HG02763 (cell line): Measurements from ENCODE around the gene CARD14.
"Not testable (repeated sequence)": the region's sequence is repeated elsewhere in the genome, so short reads cannot be mapped to it uniquely, and the experiment has no call there.

Source experiments
- ATAC-seq: cut with Tn5 transposase; IDR thresholded peaks from one replicate; pipeline ENCODE4 v1.9.1; 2021; ENCODE audit warnings: mild to moderate bottlenecking, moderate library complexity; ENCODE audit not compliant: unreplicated experiment

Gene CARD14

DNA sequence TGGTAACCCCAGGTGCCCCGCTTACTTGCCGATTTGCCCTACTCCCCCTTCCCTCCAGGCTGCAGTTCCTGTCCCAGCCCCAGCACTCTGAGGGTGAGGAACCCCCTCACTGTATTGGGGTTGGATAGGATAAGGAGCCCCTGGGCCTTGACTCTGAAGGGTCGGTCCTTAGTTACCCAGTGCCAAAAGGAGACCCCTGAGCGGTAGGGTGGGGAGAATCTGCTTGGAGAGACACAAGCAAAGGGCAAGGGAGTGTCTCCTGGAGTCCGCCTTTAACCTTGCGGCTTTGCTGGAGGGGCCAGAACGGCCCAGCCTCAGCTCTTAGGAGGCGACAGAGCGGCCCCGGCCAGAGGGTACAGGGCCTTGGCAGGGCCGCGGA lies 13.0 kb downstream of the CARD14 start:
- no peak for ATAC-seq

DNA sequence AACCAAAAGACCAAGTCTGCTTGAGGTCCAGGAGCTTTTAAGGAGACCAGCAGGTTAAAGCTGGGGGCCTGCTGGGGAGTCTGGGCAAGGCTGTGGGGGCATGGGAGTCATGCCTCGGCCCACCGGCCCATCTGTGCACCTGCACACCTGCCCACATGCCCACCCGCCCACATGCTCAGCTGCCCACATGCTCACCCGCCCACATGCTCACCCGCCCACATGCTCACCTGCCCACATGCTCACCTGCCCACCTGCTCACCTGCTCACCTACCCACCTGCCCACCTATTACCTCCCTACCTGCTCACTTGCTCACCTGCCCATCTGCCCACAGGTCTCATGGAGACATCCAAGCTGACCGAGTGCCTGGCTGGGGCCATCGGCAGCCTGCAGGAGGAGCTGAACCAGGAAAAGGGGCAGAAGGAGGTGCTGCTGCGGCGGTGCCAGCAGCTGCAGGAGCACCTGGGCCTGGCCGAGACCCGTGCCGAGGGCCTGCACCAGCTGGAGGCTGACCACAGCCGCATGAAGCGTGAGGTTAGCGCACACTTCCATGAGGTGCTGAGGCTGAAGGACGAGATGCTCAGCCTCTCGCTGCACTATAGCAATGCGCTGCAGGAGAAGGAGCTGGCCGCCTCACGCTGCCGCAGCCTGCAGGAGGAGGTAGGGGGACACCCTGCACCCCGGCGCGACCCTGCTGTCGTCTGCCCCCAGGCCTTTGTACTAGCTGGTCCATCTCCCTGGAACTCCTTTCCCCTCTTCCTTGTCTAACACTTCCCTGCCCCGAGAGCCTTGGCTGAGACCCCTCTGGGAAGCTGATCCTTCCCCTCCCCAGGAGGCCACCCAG lies 14.0 kb downstream of the CARD14 start:
- no peak for ATAC-seq

DNA sequence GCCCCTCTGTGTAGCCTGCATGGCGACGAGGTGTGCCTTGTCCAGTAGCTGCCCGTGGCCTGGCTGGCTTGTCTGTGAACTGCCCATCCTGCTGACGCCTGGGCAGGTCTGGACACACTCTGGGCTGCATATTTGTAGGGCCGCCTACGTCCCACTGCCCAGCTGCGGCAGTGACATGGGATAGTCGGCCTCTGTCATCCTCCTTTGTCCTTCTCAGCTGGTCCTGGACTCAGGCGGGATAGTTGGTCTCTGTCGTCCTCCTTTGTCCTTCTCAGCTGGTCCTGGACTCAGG lies 14.5 kb downstream of the CARD14 start:
- no peak for ATAC-seq

DNA sequence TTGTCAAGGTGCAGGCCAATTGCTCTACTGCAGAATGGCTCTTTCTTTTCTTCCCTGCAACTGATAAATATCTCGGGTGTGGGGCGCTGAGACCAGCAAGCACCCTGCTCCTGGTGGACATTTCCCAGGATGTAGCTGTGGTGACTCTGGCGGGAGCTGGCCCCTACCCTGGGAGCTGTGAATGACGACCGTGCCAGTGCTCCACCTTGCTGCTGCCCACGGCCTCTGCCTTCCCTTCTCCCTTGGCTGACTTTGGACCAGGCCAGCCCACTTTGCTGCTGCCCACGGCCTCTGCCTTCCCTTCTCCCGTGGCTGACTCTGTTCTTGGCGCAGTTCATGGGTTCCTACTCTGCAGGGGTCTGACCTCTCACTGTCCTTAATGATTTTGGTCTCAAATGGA lies 16.1 kb downstream of the CARD14 start:
- ATAC-seq: no peak

DNA sequence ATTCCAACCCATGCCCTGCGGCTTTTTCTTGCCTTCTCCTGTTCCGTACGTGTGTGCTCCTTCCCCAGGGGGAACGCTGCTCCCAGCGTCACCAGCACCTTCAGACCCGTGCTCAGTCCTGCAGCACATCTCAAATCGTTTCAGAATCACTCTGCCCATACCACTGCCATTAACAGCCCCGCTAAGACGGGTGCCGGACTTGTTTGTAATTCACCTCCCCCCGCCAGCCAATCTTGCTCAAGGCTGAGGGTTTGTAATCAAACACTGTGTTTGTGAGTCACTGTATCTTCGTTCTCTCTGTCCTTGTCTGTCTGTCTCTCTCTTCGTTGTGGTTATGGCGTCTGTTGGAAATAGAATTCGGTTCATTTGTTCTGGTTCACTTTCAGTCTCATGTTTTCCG lies 17.3 kb downstream of the CARD14 start:
- no peak for ATAC-seq

DNA sequence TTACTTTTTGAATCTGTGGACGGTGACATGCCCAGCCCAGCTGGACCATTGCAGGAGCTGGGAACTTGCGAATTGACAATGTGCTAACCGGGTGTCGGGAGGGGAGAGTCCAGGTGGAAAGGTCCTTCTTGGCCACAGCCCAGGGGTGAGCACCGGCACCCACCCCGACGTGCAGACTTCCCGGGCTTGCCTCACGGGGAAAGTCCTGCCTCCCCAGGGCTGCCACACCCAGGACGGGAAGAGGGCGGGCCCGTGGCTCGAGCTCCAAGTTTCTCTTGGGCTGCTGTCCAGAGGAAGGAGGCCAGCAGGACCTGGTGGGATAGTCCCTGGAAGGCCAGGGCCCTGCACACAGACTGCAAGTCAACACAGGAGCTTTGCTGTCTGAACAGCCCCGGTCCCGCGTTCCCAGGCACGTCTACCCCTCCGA lies 17.7 kb downstream of the CARD14 start:
- no peak for ATAC-seq

DNA sequence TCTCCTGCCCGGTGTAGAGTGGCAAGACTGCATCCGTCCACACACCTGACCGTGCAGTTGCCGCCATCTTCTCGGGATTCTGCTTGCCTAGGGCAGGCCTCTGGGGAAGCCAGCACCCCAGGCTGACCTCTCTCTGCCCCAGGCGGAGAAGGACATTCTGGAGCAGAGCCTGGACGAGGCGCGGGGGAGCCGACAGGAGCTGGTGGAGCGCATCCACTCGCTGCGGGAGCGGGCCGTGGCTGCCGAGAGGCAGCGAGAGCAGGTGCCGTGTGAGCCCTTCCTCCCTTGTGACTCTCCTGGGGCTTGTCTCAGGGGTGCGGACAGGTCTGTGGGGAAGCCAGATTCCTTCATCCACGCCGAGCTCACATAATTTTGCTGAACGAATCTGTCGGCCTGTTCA lies 19.8 kb downstream of the CARD14 start:
- no peak for ATAC-seq

DNA sequence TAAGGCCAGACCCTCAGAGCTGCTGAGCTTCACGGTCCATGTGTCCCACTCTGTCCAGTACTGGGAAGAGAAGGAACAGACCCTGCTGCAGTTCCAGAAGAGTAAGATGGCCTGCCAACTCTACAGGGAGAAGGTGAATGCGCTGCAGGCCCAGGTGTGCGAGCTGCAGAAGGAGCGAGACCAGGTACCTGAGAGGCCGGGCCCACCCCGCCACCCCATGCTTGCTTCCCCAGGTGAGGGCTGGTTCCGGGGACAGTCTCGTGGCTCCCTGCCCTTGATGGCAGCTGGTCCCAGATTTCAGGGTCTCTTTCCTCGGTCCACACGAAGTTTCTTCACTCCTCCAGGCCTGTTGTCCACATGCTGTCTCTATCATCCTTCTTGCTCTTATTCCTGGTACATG lies 20.9 kb downstream of the CARD14 start:
- no peak for ATAC-seq

DNA sequence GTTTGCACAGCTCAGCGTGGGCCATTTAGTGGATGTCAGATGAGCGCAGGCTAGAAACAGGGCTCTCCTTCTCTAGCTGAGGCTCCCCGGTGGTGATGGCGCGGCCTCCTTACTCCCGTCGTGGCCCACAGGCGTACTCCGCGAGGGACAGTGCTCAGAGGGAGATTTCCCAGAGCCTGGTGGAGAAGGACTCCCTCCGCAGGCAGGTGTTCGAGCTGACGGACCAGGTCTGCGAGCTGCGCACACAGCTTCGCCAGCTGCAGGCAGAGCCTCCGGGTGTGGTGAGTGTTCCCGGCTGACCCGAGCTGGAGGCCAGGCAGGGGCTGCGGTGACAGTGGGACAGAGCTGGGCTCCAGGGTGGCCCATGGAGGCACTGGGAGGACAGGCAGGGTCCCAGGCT lies 21.4 kb downstream of the CARD14 start:
- no peak for ATAC-seq

DNA sequence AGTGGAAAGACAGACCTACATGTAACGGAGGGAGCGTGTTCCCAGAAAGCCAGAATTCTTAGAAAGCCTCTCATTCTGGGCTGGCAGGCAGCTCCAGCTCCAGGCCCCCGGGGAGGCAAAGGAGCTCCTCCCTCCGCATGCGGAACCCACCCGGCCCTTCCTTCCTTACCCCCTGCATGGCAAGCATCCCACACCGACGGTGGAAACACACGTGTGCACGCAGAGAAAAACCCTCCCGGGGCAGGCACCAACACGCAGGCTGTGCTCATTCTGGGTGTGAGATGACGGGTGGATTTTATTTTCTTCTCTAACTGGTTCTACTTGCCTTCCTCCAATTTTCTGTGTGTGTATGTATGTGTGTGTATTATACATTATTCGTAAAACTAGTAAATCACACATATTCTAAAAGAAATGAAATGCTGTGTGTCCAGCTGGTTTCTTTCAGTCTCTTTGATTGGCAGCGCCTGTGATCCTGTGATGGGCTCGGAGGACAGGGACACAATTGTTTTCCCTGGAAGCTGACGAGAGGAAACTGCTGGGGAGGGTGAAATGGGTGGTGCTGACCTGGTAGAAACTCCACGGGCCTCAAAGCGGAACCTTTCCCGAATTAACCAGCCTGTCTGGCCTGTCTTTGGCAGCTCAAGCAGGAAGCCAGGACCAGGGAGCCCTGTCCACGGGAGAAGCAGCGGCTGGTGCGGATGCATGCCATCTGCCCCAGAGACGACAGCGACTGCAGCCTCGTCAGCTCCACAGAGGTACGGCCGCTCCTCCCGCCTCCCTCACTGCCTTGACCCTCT lies 22.2 kb downstream of the CARD14 start:
- ATAC-seq: no peak

DNA sequence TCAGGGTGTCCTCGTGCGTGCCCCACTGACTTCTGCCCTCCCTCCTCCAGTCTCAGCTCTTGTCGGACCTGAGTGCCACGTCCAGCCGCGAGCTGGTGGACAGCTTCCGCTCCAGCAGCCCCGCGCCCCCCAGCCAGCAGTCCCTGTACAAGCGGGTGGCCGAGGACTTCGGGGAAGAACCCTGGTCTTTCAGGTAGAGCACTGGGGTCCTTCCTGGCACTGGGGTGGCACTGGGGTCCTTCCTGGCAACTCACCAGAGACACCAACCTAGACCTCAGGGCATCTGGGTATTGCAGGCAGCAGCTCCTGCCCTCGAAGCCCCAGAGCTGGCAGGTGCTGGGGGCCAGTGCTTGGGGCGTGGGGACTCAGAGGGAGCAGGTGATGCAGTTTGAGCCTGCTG lies 25.3 kb downstream of the CARD14 start:
- no peak for ATAC-seq

DNA sequence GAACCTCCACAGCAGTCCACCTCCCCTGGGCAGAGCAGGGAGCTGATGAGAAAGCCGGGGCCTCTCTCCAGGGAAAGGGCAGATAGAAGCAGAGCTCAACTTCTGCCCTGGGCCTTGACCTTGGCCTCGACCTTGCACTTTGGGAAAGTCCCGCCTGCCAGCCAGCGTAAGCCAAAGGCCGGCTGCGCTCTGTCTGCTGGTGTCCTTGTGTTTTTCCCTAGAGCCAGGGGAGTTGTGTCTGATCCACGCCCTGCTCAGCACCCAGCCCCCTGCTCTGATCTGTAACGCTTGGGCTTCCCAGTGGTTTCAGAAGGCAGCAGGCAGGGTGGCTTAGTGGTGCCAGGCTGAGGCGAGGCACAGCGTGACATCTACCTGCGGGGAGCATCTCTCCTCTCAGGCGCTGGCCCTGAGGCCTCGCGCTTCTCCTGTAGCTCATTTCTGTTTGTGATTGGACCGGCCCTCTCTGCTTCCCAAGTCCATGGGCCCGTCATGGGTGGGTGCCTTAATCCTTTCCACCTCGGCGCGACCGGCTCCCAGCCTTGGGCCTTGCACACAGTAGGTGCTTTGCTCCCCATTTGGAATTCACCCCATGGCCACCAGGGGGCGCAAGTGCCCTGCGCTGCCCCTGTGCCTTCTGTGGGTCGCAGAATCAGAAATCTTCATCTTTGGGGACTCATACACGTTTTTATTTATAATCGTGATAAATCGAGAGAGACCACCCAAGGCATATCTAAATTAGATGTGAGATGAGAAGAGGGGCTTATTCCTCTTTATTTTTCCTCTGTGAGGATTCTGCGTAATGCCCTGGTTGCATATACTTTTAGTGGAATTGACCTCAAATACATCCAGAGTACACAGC lies 26.1 kb downstream of the CARD14 start:
- ATAC-seq: no peak

DNA sequence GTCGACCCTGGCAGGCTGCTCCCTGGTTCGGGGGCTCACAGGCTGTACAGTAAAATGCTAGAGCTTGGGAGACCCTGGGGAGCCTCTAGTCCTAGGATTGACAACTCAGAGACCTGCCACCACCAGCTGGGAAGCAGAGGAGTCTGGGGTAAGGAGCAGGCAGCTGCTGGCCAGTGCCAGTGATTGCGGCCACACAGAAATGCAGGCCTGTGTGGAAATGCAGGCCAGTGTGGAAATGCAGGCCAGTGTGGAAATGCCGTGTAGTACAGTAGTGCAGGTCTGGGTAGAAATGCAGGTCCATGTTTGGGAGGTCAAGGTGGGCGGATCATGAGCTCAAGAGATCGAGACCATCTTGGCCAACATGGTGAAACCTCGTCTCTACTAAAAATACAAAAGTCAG lies 26.8 kb downstream of the CARD14 start:
- ATAC-seq: no peak

DNA sequence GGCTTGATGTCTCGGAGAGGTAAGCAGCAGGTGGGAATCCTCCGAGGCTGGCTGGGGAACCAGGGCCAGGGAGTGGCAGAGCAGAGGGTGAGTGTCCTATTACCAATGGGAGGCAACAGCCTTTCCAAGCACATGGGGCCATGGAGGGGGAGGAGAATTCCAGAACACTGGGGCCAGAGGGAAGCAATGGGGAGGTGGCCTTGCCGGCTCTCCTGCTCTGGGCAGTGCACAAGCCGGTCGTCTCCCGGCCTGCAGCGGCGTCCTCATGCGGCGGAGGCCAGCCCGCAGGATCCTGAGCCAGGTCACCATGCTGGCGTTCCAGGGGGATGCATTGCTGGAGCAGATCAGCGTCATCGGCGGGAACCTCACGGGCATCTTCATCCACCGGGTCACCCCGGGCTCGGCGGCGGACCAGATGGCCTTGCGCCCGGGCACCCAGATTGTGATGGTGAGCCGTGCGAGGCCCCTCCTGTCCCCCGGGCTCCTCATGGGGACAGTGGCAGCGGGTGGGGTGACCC lies 28.4 kb downstream of the CARD14 start:
- ATAC-seq: no peak

DNA sequence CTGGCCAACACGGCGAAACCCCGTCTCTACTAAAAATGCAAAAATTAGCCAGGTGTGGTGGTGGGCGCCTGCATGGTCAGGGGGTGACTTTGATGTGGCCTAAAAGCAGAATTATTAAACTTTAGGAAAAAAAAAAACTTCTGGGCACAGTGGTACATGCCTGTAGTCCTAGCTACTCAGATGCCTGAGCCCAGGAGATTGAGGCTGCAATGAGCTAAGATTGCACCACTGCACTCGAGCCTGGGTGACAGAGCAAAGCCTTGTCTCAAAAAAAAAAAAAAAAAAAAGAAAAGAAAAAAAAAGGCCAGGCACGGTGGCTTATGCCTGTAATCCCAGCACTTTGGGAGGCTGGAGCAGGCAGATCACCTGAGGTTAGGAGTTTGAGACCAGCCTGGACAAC lies 29.5 kb downstream of the CARD14 start:
- ATAC-seq: not testable (repeated sequence)

DNA sequence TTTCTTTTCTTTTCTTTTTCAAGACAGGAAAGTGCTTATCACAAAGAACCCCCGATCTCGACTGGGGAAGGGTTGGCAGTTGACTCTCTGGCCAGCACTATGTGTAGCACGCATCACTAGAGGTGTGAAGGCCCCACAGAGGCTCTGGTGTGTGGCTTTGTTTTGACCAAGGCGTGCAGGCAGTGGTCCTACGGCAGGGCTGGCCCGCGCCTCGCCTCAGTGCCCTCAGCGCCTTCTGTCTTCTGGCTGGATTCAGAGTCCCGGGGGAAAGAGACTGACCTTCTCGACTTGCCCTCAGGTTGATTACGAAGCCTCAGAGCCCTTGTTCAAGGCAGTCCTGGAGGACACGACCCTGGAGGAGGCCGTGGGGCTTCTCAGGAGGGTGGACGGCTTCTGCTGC lies 31.6 kb downstream of the CARD14 start:
- no peak for ATAC-seq

DNA sequence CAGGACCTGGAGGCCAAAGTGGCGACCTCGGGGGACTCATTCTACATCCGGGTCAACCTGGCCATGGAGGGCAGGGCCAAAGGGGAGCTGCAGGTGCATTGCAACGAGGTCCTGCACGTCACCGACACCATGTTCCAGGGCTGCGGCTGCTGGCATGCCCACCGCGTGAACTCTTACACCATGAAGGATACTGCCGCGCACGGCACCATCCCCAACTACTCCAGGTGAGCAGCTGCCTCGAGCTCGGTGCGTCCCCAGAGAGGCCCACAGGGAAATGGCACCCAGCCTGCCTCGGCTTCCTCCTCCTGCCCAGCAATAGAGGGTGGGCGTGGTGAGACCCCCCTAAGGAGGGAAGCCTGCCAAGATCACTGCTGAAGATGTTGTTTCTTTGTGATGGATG lies 32.4 kb downstream of the CARD14 start:
- ATAC-seq: no peak

DNA sequence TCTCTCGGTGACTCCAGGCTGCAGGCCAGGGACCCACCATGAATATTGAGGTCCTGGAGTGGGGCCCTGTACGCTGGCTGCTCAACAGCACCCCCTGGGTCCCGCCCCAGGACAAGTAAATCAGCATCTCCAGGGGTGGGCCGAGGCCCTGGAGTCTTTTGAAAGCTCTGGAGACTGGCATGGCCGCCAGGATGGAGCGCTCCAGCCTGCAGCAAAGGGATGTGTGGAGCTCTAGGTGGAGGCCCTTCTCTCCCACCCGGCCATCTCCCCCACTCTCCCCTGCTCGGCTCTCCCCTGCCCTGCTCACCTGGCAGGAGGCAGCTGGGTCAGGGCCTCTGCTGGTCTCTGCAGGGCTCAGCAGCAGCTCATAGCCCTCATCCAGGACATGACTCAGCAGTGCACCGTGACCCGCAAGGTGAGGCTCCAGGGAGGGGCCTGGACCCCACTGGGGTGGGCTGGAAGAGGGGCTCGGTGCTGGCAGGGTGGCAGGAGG lies 33.7 kb downstream of the CARD14 start:
- no peak for ATAC-seq

DNA sequence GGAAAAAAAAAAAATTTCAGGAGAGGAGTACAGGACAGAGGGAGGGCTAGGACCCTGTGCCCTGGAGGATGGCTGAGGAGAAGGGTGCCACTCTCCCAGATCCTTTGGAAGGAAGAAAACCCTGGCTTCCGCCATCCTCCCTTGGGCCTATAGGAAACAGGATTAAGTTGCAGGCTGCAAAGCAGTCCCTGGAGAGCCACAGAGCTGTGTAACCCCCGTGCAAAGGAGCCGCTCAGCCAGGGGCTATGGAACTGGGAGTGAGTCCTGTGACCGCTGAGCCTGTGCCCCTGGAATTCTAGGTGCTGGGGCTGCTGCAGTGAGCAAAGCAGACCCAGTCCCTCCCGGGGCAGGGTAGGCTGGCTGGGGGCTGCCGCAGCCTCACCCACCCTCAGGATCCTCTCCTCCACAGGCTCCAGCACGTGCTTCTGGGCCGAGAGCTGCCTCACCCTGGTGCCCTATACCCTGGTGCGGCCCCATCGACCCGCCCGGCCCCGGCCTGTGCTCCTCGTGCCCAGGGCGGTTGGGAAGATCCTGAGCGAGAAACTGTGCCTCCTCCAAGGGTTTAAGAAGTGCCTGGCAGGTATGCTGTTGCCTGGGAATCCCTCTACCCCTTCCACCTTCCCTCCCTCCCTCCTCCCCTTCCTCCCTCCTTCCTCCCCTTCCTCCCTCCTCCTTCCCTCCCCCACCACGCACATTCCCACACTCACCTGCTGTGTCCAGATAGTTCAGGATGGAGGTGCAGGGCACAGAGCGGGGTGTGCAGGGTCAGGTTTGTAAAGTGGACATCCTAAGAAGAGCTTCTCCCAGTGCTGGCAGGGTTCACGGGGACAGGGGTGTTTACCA lies 35.0 kb downstream of the CARD14 start:
- ATAC-seq: no peak

DNA sequence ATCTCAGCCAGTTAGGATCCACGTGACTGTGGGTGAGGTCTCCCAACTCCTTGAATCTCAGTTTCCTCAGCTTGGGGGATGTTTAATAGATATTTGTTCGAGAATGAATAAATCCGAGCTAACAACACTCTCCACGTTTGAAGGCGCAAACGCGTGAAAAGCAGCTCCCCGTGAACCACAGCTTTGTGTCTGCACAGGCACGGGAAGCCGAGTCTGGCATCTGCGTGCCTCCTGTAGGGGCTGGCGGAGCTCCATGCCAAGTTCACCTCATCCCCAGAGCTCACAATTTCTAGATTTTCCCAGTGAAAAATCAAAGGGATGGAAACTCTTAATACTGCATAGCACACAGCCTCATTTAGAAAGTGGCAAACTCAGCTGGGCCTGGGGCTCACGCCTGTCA lies 36.0 kb downstream of the CARD14 start:
- ATAC-seq: no peak
